Esophagus muscularis mucosa (tissue), 4 donors: Measurements from ENCODE around the gene KRT9. TPM values are rescaled to one million over a fixed set of nuclear protein-coding genes. Genes with fewer than 3 reads are reported as not detected.

Source experiments
- DNase-seq: peaks from one replicate; pipeline ENCODE4 v3.0.0-alpha.2; 2017; ENCODE audit errors: extremely low spot score
- H3K27ac ChIP-seq, 4 donors: fragments of 200-600 bp; sonication (generic); replicated peaks in 1 of 4; 1 replicate in 3 of 4; 2 replicates in 1 of 4; pipeline ENCODE4 v1.5.1; 2016 to 2019; ENCODE audit warnings: mild to moderate bottlenecking in 1 of 4
- H3K27me3 ChIP-seq, 4 donors: fragments of 200-600 bp; sonication (generic); one replicate each; pipeline versions ENCODE4 v1.5.1 to v1.6.0; 2016 to 2019
- H3K36me3 ChIP-seq, 4 donors: fragments of 200-600 bp; sonication (generic); one replicate each; pipeline ENCODE4 v1.5.1; 2016 to 2019
- H3K4me1 ChIP-seq, 4 donors: fragments of 200-600 bp; sonication (generic); one replicate each; pipeline ENCODE4 v1.5.1; 2016 to 2019
- H3K4me3 ChIP-seq, 4 donors: fragments of 200-600 bp; sonication (generic); 1 replicate in 2 of 4; 2 replicates in 2 of 4; pipeline ENCODE4 v1.5.1; 2016 to 2019; ENCODE audit warnings: mild to moderate bottlenecking in 4 of 4, moderate library complexity in 1 of 4
- H3K9me3 ChIP-seq, 4 donors: fragments of 200-600 bp; sonication (generic); 1 replicate in 3 of 4; 2 replicates in 1 of 4; pipeline ENCODE4 v1.5.1; 2016 to 2019
- EP300 ChIP-seq: sonication (generic); formaldehyde crosslinking; IDR thresholded peaks from one replicate; pipeline ENCODE4 v1.6.1; 2017; ENCODE audit warnings: antibody characterized with exemption
- POLR2A ChIP-seq: fragments of 450-650 bp; IDR thresholded peaks from one replicate; pipeline ENCODE4 v1.6.1; 2017; ENCODE audit warnings: antibody characterized with exemption, moderate library complexity, mild to moderate bottlenecking, low read depth
- POLR2AphosphoS5 ChIP-seq, 2 donors: sonication (generic); formaldehyde crosslinking; IDR thresholded peaks; one replicate each; pipeline ENCODE4 v1.6.1; 2017; ENCODE audit warnings: antibody characterized with exemption in 2 of 2
- WGBS: methylation state at CpG from one replicate; pipeline ENCODE4 v1.1.5; 2018; 5-methylcytosine and 5-hydroxymethylcytosine counted together
- intact Hi-C: fragments of 100-400 bp; cut with DNase I; formaldehyde crosslinking; loops from one replicate; pipeline ENCODE4 v1.15.1; 2023
- total RNA-seq, 4 donors: library from RNA; depleted of rRNA; stranded (reverse); fragments of >200 nt; gene quantifications; one replicate each; pipeline versions ENCODE4 v1.1.0 to v1.2.1, GENCODE V29; 2016
- TF ChIP-seq, protein P1 (sequence below), 3 experiments: fragments of 200-600 bp in 2 of 3; fragments of 450-650 bp in 1 of 3; sonication (generic) in 2 of 3; IDR thresholded peaks; one replicate each; pipeline ENCODE4 v1.5.1; 2017 to 2019; ENCODE audit warnings: antibody characterized with exemption in 3 of 3, mild to moderate bottlenecking in 2 of 3, moderate library complexity in 1 of 3

The KRT9 gene
- total RNA-seq, 4 donors from 2014 or later = not detected

DNA sequence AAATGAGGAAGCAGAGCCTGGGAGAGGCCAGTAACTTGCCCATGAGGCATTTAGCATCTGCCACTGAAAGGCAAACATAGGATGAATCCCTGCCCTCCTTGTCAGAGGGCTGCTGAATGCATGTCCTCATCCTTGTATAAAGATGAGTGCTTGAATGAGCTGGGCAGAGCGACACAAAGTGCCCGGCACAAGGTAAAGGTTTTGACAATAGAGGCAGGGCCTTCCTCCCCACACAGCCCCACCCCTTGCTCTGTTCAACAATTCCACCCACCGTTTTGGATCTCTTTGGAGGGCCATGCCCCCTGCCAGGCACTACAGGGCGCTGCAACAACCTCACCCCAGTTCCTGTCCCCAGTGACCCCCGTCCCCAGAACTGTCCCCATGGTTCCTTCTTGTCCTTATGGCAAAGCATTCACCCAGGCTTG is 42.4 kb downstream of the KRT9 start:
- no peak for TF ChIP-seq EP300
- TF ChIP-seq, protein P1, sequence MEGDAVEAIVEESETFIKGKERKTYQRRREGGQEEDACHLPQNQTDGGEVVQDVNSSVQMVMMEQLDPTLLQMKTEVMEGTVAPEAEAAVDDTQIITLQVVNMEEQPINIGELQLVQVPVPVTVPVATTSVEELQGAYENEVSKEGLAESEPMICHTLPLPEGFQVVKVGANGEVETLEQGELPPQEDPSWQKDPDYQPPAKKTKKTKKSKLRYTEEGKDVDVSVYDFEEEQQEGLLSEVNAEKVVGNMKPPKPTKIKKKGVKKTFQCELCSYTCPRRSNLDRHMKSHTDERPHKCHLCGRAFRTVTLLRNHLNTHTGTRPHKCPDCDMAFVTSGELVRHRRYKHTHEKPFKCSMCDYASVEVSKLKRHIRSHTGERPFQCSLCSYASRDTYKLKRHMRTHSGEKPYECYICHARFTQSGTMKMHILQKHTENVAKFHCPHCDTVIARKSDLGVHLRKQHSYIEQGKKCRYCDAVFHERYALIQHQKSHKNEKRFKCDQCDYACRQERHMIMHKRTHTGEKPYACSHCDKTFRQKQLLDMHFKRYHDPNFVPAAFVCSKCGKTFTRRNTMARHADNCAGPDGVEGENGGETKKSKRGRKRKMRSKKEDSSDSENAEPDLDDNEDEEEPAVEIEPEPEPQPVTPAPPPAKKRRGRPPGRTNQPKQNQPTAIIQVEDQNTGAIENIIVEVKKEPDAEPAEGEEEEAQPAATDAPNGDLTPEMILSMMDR (IDR thresholded peaks at IDR 0.05) = no peak
- TF ChIP-seq POLR2A = no peak
- no peak for TF ChIP-seq POLR2AphosphoS5 (IDR thresholded peaks at IDR 0.05)
- Histone ChIP-seq H3K36me3 (no peaks in the 10 kb centered on the region), H3K27me3 (peaks cover 0 to 54% (median 21%) of the 10 kb centered on the region in 4 donors), H3K27ac (no peak overlapping the region), H3K9me3 (no peaks in the 10 kb centered on the region), H3K4me3 (no peak overlapping the region), H3K4me1 (peaks cover 8 to 16% (median 12%) of the 10 kb centered on the region in 4 donors)
- DNase-seq = no peak
- intact Hi-C loops = no loop called here
- 79% methylated on average over 5 of the region's 5 CpGs for WGBS

GRCh38 chr17:41528959-41529353 is 42.9 kb downstream of the KRT9 start:
- intact Hi-C loops = no loop called here
- TF ChIP-seq POLR2A (no peak), POLR2AphosphoS5 (IDR thresholded peaks at IDR 0.05) (no peak), EP300 (no peak)
- TF ChIP-seq, protein P1 (IDR thresholded peaks at IDR 0.05) = no peak
- Histone ChIP-seq H3K9me3 (no peaks in the 10 kb centered on the region), H3K36me3 (no peaks in the 10 kb centered on the region), H3K27me3 (peaks cover 0 to 54% (median 21%) of the 10 kb centered on the region in 4 donors), H3K27ac (no peak overlapping the region), H3K4me1 (peaks cover 8 to 16% (median 12%) of the 10 kb centered on the region in 4 donors), H3K4me3 (no peak overlapping the region)
- 80% methylated on average over 9 of the region's 10 CpGs for WGBS
- no peak for DNase-seq

GRCh38 chr17:41527063-41528023 is 44.5 kb downstream of the KRT9 start:
- peak overlapping the region in 2 of 4 donors; percentile 7 to 10 for H3K27ac ChIP-seq
- no peaks in the 10 kb centered on the region for H3K9me3 ChIP-seq
- peaks cover 8 to 16% (median 12%) of the 10 kb centered on the region in 4 donors for H3K4me1 ChIP-seq
- peaks cover 0 to 54% (median 21%) of the 10 kb centered on the region in 4 donors for H3K27me3 ChIP-seq
- no peak for DNase-seq
- peak overlapping the region; percentile 34 to 50 (median 36) for H3K4me3 ChIP-seq
- no peaks in the 10 kb centered on the region for H3K36me3 ChIP-seq
- 53% methylated on average over 28 of the region's 62 CpGs for WGBS
- intact Hi-C loops = no loop called here
- TF ChIP-seq, protein P1 (IDR thresholded peaks at IDR 0.05) = no peak
- TF ChIP-seq POLR2A = no peak
- TF ChIP-seq EP300 = no peak
- TF ChIP-seq POLR2AphosphoS5 (IDR thresholded peaks at IDR 0.05) = no peak

GRCh38 chr17:41524261-41524660 is 47.6 kb downstream of the KRT9 start:
- 85% methylated on average over 6 of the region's 11 CpGs for WGBS
- TF ChIP-seq POLR2A = no peak
- TF ChIP-seq POLR2AphosphoS5 (IDR thresholded peaks at IDR 0.05) = no peak
- TF ChIP-seq, protein P1 (IDR thresholded peaks at IDR 0.05) = no peak
- no peak for TF ChIP-seq EP300
- no peak for DNase-seq
- no peak overlapping the region for H3K4me3 ChIP-seq
- intact Hi-C loops = no loop called here
- no peaks in the 10 kb centered on the region for H3K9me3 ChIP-seq
- H3K27me3 ChIP-seq = peaks cover 0 to 56% (median 19%) of the 10 kb centered on the region in 4 donors
- no peaks in the 10 kb centered on the region for H3K36me3 ChIP-seq
- no peak overlapping the region for H3K27ac ChIP-seq
- peaks cover 8 to 16% (median 12%) of the 10 kb centered on the region in 4 donors for H3K4me1 ChIP-seq
